ENCODE results near the gene HADHB.

DNA sequence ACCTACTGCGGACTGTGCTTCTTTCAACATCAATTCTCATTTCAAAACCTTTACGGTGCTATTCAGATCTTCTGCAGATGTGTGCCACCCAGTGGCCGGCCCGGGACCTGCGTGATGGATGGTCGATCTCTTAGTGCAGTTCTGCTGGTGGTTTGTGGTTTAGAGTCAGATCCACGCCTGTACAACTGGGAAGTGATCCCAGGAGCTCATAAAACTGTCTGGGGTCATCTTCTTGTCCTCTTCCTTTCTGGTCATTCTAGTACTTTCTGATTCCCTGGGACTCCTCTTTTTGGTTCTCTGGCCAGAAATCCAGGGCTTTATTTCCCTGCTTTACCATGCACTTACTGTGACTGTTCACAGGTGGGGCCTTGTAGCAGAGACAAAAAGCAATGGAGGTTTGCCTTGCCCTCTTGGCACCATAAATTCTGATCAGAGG, 85.4 kb downstream of the HADHB start:
- TF ChIP-seq, protein P1, sequence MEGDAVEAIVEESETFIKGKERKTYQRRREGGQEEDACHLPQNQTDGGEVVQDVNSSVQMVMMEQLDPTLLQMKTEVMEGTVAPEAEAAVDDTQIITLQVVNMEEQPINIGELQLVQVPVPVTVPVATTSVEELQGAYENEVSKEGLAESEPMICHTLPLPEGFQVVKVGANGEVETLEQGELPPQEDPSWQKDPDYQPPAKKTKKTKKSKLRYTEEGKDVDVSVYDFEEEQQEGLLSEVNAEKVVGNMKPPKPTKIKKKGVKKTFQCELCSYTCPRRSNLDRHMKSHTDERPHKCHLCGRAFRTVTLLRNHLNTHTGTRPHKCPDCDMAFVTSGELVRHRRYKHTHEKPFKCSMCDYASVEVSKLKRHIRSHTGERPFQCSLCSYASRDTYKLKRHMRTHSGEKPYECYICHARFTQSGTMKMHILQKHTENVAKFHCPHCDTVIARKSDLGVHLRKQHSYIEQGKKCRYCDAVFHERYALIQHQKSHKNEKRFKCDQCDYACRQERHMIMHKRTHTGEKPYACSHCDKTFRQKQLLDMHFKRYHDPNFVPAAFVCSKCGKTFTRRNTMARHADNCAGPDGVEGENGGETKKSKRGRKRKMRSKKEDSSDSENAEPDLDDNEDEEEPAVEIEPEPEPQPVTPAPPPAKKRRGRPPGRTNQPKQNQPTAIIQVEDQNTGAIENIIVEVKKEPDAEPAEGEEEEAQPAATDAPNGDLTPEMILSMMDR (conservative IDR thresholded peaks at IDR 0.05 in 1 of 2, IDR thresholded peaks at IDR 0.05 in 1 of 2; ENCODE audit: extremely low read depth in 1 of 2, insufficient read depth in 1 of 2, low read depth in 1 of 2, low read length in 2 of 2) = peak; percentile 94 to 95
- no peak for TF ChIP-seq EZH2 (IDR thresholded peaks at IDR 0.05; ENCODE audit: borderline replicate concordance, low read length)
